IMR-90 (cell line): Measurements from ENCODE around the gene PUS3. TPM values are rescaled to one million over a fixed set of nuclear protein-coding genes. Genes with fewer than 3 reads are reported as not detected.
"Not testable (repeated sequence)": the region's sequence is repeated elsewhere in the genome, so short reads cannot be mapped to it uniquely, and the experiment has no call there.

Experiments
- ATAC-seq: fragments of 200-7000 bp; cut with Tn5 transposase; 2 replicates; pipeline ENCODE4 v1.9.1; 2020; ENCODE audit warnings: low read depth, mild to moderate bottlenecking, moderate library complexity
- BruUV-seq: library from RNA; stranded (reverse); fragments of 400-500 nt; replicated peaks from 2 replicates; lab custom pipeline; 2021; lab: Mats Ljungman, UMichigan
- CTCF ChIA-PET: fragments of 300-600 bp; formaldehyde crosslinking; extraction: SDS; loops from one replicate; lab custom pipeline; 2021; ENCODE audit warnings: antibody characterized with exemption; lab: Yijun Ruan, JAX
- POLR2A ChIA-PET: fragments of 300-600 bp; sonication (Branson Sonifier 250); formaldehyde crosslinking; loops from one replicate; lab custom pipeline; 2022; ENCODE audit warnings: antibody characterized with exemption; ENCODE audit not compliant: unreplicated experiment; lab: Charles Lee
- DNase-seq: peaks from one replicate; pipeline ENCODE4 v3.0.0; 2013
- H2AFZ ChIP-seq: replicated peaks from 2 replicates; pipeline ENCODE3; 2013; ENCODE audit warnings: low read length, mild to moderate bottlenecking; ENCODE audit not compliant: poor library complexity
- H2AK5ac ChIP-seq: 2 replicates; pipeline ENCODE4 v1.6.1; 2013; ENCODE audit warnings: low read depth, low read length, inconsistent platforms
- H2AK9ac ChIP-seq: replicated peaks from 2 replicates; pipeline ENCODE3; 2013; ENCODE audit warnings: mild to moderate bottlenecking, low read depth, low read length, moderate library complexity; ENCODE audit not compliant: poor library complexity
- H2BK120ac ChIP-seq: 2 replicates; pipeline ENCODE4 v1.6.1; 2013; ENCODE audit warnings: low read depth, low read length, inconsistent platforms
- H2BK15ac ChIP-seq: 3 replicates; pipeline ENCODE4 v1.6.1; 2013; ENCODE audit warnings: low read depth, low read length, inconsistent platforms
- H2BK20ac ChIP-seq: 2 replicates; pipeline ENCODE4 v1.6.1; 2013; ENCODE audit warnings: low read depth, mild to moderate bottlenecking, inconsistent platforms, low read length, moderate library complexity
- H2BK5ac ChIP-seq: 2 replicates; pipeline ENCODE4 v1.6.1; 2013; ENCODE audit warnings: mild to moderate bottlenecking, low read depth, low read length, inconsistent platforms; ENCODE audit not compliant: poor library complexity, severe bottlenecking
- H3K14ac ChIP-seq: replicated peaks from 2 replicates; pipeline ENCODE4 v1.6.1; 2013; ENCODE audit warnings: low read depth, low read length, inconsistent platforms
- H3K18ac ChIP-seq: 2 replicates; pipeline ENCODE4 v1.6.1; 2013; ENCODE audit warnings: low read depth, low read length, control low read depth
- H3K23ac ChIP-seq: 2 replicates; pipeline ENCODE4 v1.6.1; 2013; ENCODE audit warnings: low read depth, low read length, inconsistent platforms
- H3K27ac ChIP-seq: 2 replicates; pipeline ENCODE4 v1.5.1; 2013; ENCODE audit warnings: mild to moderate bottlenecking, control low read depth, low read length; ENCODE audit not compliant: insufficient read depth
- H3K27me3 ChIP-seq: 2 replicates; pipeline ENCODE4 v1.6.1; 2013; ENCODE audit warnings: low read length; ENCODE audit not compliant: control insufficient read depth, insufficient read depth
- H3K36me3 ChIP-seq: 2 replicates; pipeline ENCODE4 v1.6.1; 2013; ENCODE audit warnings: low read length, mixed read lengths; ENCODE audit not compliant: control insufficient read depth, insufficient read depth
- H3K4ac ChIP-seq: 2 replicates; pipeline ENCODE4 v1.6.1; 2013; ENCODE audit warnings: low read depth, low read length, inconsistent platforms
- H3K4me1 ChIP-seq: 2 replicates; pipeline ENCODE4 v1.6.1; 2013; ENCODE audit warnings: low read length, mixed read lengths; ENCODE audit not compliant: control insufficient read depth, insufficient read depth
- H3K4me2 ChIP-seq: 2 replicates; pipeline ENCODE4 v1.6.1; 2013; ENCODE audit warnings: low read depth, mild to moderate bottlenecking, control low read depth, low read length, moderate library complexity
- H3K4me3 ChIP-seq: 2 replicates; pipeline ENCODE4 v1.5.1; 2013; ENCODE audit warnings: low read depth, mild to moderate bottlenecking, control low read depth, low read length, moderate library complexity; ENCODE audit not compliant: insufficient read depth
- H3K56ac ChIP-seq: 2 replicates; pipeline ENCODE4 v1.6.1; 2013; ENCODE audit warnings: low read length, inconsistent platforms; ENCODE audit not compliant: insufficient read depth; ENCODE audit errors: extremely low read depth
- H3K79me1 ChIP-seq, 2 experiments: 2 replicates each; pipeline ENCODE4 v1.6.1; 2013; ENCODE audit warnings: low read length in 2 of 2, inconsistent platforms in 1 of 2, low read depth in 1 of 2
- H3K9ac ChIP-seq: 2 replicates; pipeline ENCODE4 v1.6.1; 2013; ENCODE audit warnings: low read depth, low read length, control low read depth
- H3K9me1 ChIP-seq: 2 replicates; pipeline ENCODE4 v1.6.1; 2013; ENCODE audit warnings: low read length, inconsistent platforms; ENCODE audit not compliant: insufficient read depth
- H3K9me3 ChIP-seq: 2 replicates; pipeline ENCODE4 v1.6.1; 2013; ENCODE audit warnings: low read length; ENCODE audit not compliant: control insufficient read depth, insufficient read depth
- H4K20me1 ChIP-seq: 2 replicates; pipeline ENCODE4 v1.6.1; 2013; ENCODE audit warnings: low read length, inconsistent platforms; ENCODE audit not compliant: insufficient read depth
- H4K5ac ChIP-seq: 2 replicates; pipeline ENCODE4 v1.6.1; 2013; ENCODE audit warnings: mild to moderate bottlenecking, low read depth, low read length, control low read depth
- H4K8ac ChIP-seq, 2 experiments: 2 replicates each; pipeline ENCODE4 v1.6.1; 2013; ENCODE audit warnings: low read depth in 2 of 2, low read length in 2 of 2, control low read depth in 1 of 2, inconsistent platforms in 1 of 2
- H4K91ac ChIP-seq: 2 replicates; pipeline ENCODE4 v1.6.1; 2013; ENCODE audit warnings: low read depth, low read length, inconsistent platforms; ENCODE audit not compliant: insufficient read depth
- WGBS, 2 experiments: methylation state at CpG; one replicate each; pipeline versions ENCODE4 v1.1.5 to v1.1.7; 2013; ENCODE audit warnings: missing lambda C conversion rate in 2 of 2; ENCODE audit not compliant: insufficient read length in 1 of 2; ENCODE audit errors: extremely low coverage in 2 of 2; 5-methylcytosine and 5-hydroxymethylcytosine counted together
- dilution Hi-C: fragments of 300-500 bp; cut with HindIII; formaldehyde crosslinking; loops from one replicate; pipeline ENCODE4 v1.14.3; 2018; ENCODE audit warnings: low sequenced_read_pairs; ENCODE audit not compliant: unreplicated experiment
- in situ Hi-C: fragments of 300-500 bp; cut with MboI; formaldehyde crosslinking; loops from 3 replicates; pipeline ENCODE4 v1.14.3; 2019; ENCODE audit warnings: low sequenced_read_pairs, inconsistent platforms, mixed read lengths
- intact Hi-C: fragments of 100-400 bp; cut with micrococcal nuclease; formaldehyde crosslinking; loops from 2 replicates; pipeline ENCODE4 v1.10.0; 2022
- polyA plus RNA-seq, 3 experiments: library from polyadenylated mRNA; depleted of rRNA; stranded (reverse); fragments of >200 nt; gene quantifications; 2 replicates each; pipeline ENCODE4 v1.2.3, GENCODE V29; 2012; ENCODE audit warnings: low replicate concordance in 1 of 3
- total RNA-seq: library from RNA; depleted of rRNA; stranded (reverse); fragments of >200 nt; gene quantifications from 2 replicates; pipeline ENCODE4 v1.2.3, GENCODE V29; 2012

PUS3 gene
- total and polyA plus RNA-seq, 2 of the 4 experiments (the other 2 are of a cell fraction) = 6.1 to 11.7 TPM

DNA sequence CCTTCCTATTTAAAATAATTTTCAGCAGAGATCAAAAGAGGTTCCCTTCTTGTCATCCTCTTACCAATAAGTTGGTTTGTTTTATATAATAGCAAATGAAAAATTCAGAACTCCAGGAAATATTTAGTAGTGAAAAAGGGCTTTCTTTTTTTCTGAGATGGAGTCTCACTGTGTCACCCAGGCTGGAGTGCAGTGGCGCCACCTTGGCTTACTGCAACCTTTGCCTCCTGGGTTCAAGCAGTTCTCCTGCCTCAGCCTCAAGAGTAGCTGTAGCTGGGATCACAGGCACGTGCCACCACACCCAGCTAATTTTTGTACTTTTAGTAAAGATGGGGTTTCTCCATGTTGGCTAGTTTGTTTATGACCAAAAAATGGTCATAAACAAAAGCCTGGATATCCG is 11.6 kb upstream of the PUS3 start:
- H2AK5ac ChIP-seq, H4K5ac ChIP-seq, H2BK5ac ChIP-seq, H3K56ac ChIP-seq, ATAC-seq, H3K27ac ChIP-seq, H3K23ac ChIP-seq, H3K4me3 ChIP-seq, H2BK120ac ChIP-seq, H4K8ac ChIP-seq, H3K4ac ChIP-seq, H3K79me1 ChIP-seq, DNase-seq, H2BK20ac ChIP-seq, intact Hi-C loops, H3K9me1 ChIP-seq, H4K91ac ChIP-seq, H3K9ac ChIP-seq, H3K4me2 ChIP-seq, in situ Hi-C loops, BruUV-seq, H3K9me3 ChIP-seq, H4K20me1 ChIP-seq, H3K4me1 ChIP-seq, H3K36me3 ChIP-seq, H2AFZ ChIP-seq, H3K18ac ChIP-seq, H3K14ac ChIP-seq, CTCF ChIA-PET, H2AK9ac ChIP-seq, H2BK15ac ChIP-seq, POLR2A ChIA-PET: not testable (repeated sequence)
- H3K27me3 ChIP-seq = peaks cover 28% of the 10 kb centered on the region
- no CpG with 5 or more reads among the region's 3 CpGs for WGBS, 2 experiments
- dilution Hi-C loops = loop anchor here (25.0 kb wide), 1 partner anchor 298 kb away; the partner anchor contains the start of genes FAM118B and RPUSD4
